Measurements from ENCODE around the gene RBM33.

GRCh38 chr7:155761162-155761561, 116.7 kb downstream of the RBM33 start:
- TF ChIP-seq POLR2A (IDR thresholded peaks at IDR 0.05) (no peak), CTCF (IDR thresholded peaks at IDR 0.05) (no peak), POLR2AphosphoS5 (IDR thresholded peaks at IDR 0.05) (no peak), EP300 (IDR thresholded peaks at IDR 0.05; ENCODE audit: low read depth) (no peak)
